Body of pancreas (tissue), 4 donors: ENCODE measurements around the gene FHAD1. TPM values are rescaled to one million over a fixed set of nuclear protein-coding genes. Genes with fewer than 3 reads are reported as not detected.

Source experiments
- ATAC-seq: fragments of 150-250 bp; one replicate; pipeline ENCODE4 v1.9.1; 2016
- DNase-seq, 4 donors: peaks; one replicate each; pipeline ENCODE4 v3.0.0-alpha.2; 2019
- H3K27ac ChIP-seq, 4 donors: fragments of 200-600 bp; sonication (generic); 1 replicate in 3 of 4; 2 replicates in 1 of 4; pipeline versions ENCODE4 v1.5.1 to v1.6.1; 2016 to 2019; ENCODE audit warnings: mild to moderate bottlenecking in 1 of 4, mixed read lengths in 1 of 4, moderate library complexity in 1 of 4
- H3K27me3 ChIP-seq, 2 donors: fragments of 200-600 bp; sonication (generic); one replicate each; pipeline ENCODE4 v1.6.0; 2016; ENCODE audit warnings: mild to moderate bottlenecking in 1 of 2
- H3K36me3 ChIP-seq, 2 donors: fragments of 200-600 bp; sonication (generic); replicated peaks in 1 of 2; 2 replicates each; pipeline ENCODE4 v1.5.1; 2016; ENCODE audit warnings: low read depth in 2 of 2; ENCODE audit not compliant: insufficient read depth in 1 of 2
- H3K4me1 ChIP-seq: fragments of 200-600 bp; sonication (generic); one replicate; pipeline ENCODE4 v1.6.0; 2016
- H3K4me3 ChIP-seq, 2 donors: fragments of 200-600 bp; sonication (generic); 1 replicate in 1 of 2; 2 replicates in 1 of 2; pipeline ENCODE4 v1.5.1; 2016 to 2019
- H3K9me3 ChIP-seq, 3 donors: fragments of 200-600 bp; sonication (generic); 1 replicate in 2 of 3; 2 replicates in 1 of 3; pipeline ENCODE4 v1.5.1; 2016
- POLR2A ChIP-seq, 3 donors: fragments of 450-650 bp; IDR thresholded peaks; one replicate each; pipeline ENCODE4 v1.6.1; 2016; ENCODE audit warnings: antibody characterized with exemption in 3 of 3, mild to moderate bottlenecking in 2 of 3
- WGBS, 2 donors: methylation state at CpG; one replicate each; pipeline ENCODE4 v1.1.5; 2017; 5-methylcytosine and 5-hydroxymethylcytosine counted together
- intact Hi-C: fragments of 100-400 bp; cut with DNase I; formaldehyde crosslinking; loops from one replicate; pipeline ENCODE4 v1.15.1; 2023
- total RNA-seq, 2 donors: library from RNA; depleted of rRNA; stranded (reverse); fragments of >200 nt; gene quantifications; one replicate each; pipeline ENCODE4 v1.1.0, GENCODE V29; 2016
- TF ChIP-seq, protein P1 (sequence below), 7 experiments: fragments of 450-650 bp in 4 of 7; fragments of 200-600 bp in 3 of 7; sonication (generic) in 3 of 7; IDR thresholded peaks; one replicate each; pipeline ENCODE4 v1.5.1; 2016 to 2019; ENCODE audit warnings: antibody characterized with exemption in 7 of 7

Gene FHAD1
- total RNA-seq, 2 donors from 2014 or later: 2.9 to 4.9 TPM

DNA sequence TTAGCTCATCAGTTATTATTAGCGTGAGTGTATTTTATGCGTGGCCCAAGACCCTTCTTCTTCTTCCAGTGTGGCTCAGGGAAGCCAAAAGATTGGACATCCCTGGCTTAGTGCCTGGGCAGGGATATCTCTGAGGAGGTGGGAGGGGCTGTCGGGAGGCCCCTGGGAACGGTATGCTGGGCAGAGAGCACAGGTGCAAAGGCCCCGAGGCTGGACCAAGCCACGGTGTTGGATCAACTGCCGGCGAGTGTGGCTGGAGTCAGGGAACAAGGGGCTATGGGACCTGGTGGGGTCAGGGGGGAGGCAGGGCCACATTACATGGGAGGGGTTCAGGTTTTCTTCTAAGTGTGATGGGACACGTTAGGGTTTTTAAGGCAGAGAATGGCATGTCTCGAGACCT, 62.7 kb downstream of the FHAD1 start:
- DNase-seq (no peak), ATAC-seq (no peak)
- H3K4me1 ChIP-seq: peaks cover 22% of the 10 kb centered on the region
- H3K27me3 ChIP-seq: no peaks in the 10 kb centered on the region
- intact Hi-C loops: loop anchor here (10.0 kb wide), 1 partner anchor 185 kb away; no protein-coding TSS in a partner anchor
- no peak for TF ChIP-seq POLR2A (IDR thresholded peaks at IDR 0.05)
- TF ChIP-seq, protein P1, sequence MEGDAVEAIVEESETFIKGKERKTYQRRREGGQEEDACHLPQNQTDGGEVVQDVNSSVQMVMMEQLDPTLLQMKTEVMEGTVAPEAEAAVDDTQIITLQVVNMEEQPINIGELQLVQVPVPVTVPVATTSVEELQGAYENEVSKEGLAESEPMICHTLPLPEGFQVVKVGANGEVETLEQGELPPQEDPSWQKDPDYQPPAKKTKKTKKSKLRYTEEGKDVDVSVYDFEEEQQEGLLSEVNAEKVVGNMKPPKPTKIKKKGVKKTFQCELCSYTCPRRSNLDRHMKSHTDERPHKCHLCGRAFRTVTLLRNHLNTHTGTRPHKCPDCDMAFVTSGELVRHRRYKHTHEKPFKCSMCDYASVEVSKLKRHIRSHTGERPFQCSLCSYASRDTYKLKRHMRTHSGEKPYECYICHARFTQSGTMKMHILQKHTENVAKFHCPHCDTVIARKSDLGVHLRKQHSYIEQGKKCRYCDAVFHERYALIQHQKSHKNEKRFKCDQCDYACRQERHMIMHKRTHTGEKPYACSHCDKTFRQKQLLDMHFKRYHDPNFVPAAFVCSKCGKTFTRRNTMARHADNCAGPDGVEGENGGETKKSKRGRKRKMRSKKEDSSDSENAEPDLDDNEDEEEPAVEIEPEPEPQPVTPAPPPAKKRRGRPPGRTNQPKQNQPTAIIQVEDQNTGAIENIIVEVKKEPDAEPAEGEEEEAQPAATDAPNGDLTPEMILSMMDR (IDR thresholded peaks at IDR 0.05): no peak
- no peaks in the 10 kb centered on the region for H3K9me3 ChIP-seq
- WGBS, 2 donors: 69 to 75% methylated on average over 10 of the region's 10 CpGs
- no peak overlapping the region for H3K4me3 ChIP-seq
- H3K27ac ChIP-seq: no peak overlapping the region
- H3K36me3 ChIP-seq: no peaks in the 10 kb centered on the region

GRCh38 chr1:15310544-15310943, 63.5 kb downstream of the FHAD1 start:
- no peak for ATAC-seq
- no peak overlapping the region for H3K4me3 ChIP-seq
- H3K9me3 ChIP-seq: no peaks in the 10 kb centered on the region
- no peaks in the 10 kb centered on the region for H3K36me3 ChIP-seq
- intact Hi-C loops: no loop called here
- H3K27ac ChIP-seq: no peak overlapping the region
- no peak for DNase-seq
- H3K4me1 ChIP-seq: peaks cover 26% of the 10 kb centered on the region
- 96 to 100% methylated on average over 6 to 7 of the region's 7 CpGs for WGBS, 2 donors
- TF ChIP-seq, protein P1 (IDR thresholded peaks at IDR 0.05): no peak
- no peak for TF ChIP-seq POLR2A (IDR thresholded peaks at IDR 0.05)
- no peaks in the 10 kb centered on the region for H3K27me3 ChIP-seq

DNA sequence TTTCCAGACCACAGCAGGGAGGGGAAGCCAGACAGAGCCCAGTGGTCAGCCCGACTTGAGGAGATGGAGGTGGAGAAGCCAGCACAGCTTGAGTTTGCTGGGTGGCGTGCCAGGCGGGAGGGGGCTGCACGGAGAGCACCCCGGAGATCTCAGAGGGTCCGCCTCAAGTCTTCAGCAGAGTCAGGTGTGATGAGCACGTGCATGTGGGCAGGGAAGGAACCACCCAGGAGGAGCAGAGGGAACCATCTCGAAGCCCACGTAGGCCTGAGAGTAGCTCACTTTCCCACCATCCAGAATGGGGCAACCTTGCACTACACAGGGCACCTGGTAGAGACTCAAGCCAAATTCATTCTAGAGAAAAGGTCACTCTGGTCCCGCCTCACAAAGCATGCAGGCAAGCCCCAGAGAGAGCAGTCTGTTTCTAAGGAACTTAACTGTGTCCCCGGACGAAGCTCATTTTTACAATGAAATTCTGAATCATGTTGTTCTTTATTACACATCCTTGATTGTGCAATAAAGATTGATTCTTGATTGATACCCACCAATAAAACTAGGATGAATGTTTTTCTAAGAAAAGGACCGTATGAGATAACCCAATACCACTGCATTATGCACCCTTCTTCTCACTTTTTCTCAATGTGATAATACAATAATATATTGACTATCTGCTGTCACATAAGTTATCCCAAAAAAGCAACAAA, 64.2 kb downstream of the FHAD1 start:
- Histone ChIP-seq H3K4me3 (no peak overlapping the region), H3K27me3 (no peaks in the 10 kb centered on the region), H3K4me1 (peaks cover 31% of the 10 kb centered on the region), H3K27ac (no peak overlapping the region), H3K36me3 (no peaks in the 10 kb centered on the region), H3K9me3 (no peaks in the 10 kb centered on the region)
- DNase-seq (no peak), ATAC-seq (no peak)
- no peak for TF ChIP-seq POLR2A (IDR thresholded peaks at IDR 0.05)
- TF ChIP-seq, protein P1 (IDR thresholded peaks at IDR 0.05): no peak
- 89 to 93% methylated on average over 13 of the region's 13 CpGs for WGBS, 2 donors
- intact Hi-C loops: no loop called here

DNA sequence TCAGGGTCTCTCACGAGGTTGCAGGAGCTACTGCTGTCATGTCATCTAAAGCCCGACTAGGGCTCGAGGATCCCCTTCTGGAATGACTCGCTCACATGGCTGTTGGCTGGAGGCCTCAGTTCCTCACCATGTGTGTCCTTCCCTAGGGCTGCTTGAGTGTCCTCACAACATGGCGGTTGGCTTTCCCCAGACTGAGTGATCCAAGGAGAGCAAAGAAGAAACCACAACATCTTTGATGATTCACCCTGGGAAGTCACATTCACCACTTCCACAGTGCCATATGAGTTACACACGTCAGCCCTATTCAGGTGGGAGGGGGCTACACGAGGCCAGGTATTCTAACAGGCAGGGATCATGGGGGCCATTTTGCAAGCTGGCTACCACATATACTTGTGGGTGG, 64.9 kb downstream of the FHAD1 start:
- 89 to 96% methylated on average over 7 of the region's 7 CpGs for WGBS, 2 donors
- peaks cover 31% of the 10 kb centered on the region for H3K4me1 ChIP-seq
- H3K27me3 ChIP-seq: no peaks in the 10 kb centered on the region
- no peak overlapping the region for H3K27ac ChIP-seq
- no peak for ATAC-seq
- no peaks in the 10 kb centered on the region for H3K9me3 ChIP-seq
- no peaks in the 10 kb centered on the region for H3K36me3 ChIP-seq
- DNase-seq: no peak
- TF ChIP-seq, protein P1 (IDR thresholded peaks at IDR 0.05): no peak
- no peak for TF ChIP-seq POLR2A (IDR thresholded peaks at IDR 0.05)
- intact Hi-C loops: no loop called here
- H3K4me3 ChIP-seq: no peak overlapping the region
